GM21423 (cell line): ENCODE results near the gene SASH1.

ENCODE experiments used
- ATAC-seq: cut with Tn5 transposase; IDR thresholded peaks from one replicate; pipeline ENCODE4 v1.9.1; 2021; ENCODE audit warnings: mild to moderate bottlenecking, moderate library complexity; ENCODE audit not compliant: unreplicated experiment

SASH1 gene

DNA sequence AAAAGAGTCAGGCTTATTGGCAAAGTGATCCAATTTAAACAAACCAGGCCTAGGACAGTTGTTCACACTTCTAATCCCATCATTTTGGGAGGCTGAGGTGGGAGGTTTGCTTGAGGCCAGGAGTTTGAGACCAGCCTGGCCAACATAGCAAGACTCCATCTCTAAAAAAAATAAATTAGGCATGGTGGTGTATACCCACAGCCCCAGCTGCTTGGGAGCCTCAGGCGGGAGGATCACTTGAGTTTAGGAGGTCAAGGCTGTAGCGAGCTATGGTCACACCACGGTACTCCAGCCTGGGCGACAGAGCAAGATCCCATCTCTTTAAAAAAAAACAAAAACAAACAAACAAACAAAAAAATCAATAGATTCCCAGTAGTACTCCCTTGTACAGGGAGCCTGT lies 86.8 kb downstream of the SASH1 start:
- ATAC-seq, result no peak

DNA sequence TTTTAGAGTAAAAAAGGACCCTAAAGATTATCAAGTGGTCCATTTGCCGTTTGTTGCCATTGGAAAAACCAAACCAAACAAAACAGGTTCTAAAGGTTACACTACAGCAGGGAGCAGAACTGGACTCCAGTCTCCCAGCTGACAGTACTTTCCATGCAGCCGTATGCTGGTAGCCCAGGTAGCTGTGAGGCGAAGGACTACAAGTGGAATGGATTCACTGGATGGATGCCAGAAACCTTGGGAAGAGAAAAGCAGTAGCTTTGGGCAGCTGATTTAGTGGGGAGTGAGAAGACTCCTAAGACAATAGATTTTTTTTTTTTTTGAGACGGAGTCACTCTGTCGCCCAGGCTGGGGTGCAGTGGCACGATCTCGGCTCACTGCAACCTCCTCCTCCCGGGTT lies 88.3 kb downstream of the SASH1 start:
- no peak for ATAC-seq

DNA sequence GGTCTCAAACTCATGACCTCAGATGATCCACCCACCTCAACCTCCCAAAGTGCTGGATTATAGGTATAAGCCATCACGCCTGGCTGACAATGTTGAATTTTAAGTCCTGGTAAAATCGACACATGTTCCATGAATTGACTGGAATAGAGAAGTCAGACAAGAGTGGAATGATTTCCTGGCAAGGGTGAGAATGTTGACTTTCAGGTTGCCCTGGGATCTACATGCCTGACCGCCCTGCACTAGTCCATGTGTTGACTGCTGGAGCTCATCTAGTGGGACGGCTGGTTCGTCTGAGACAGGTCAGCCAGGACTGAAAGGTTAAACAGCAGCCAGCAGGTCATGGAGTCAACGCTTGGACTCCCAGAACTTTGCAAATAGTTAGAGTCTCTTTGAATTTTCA lies 88.8 kb downstream of the SASH1 start:
- no peak for ATAC-seq

DNA sequence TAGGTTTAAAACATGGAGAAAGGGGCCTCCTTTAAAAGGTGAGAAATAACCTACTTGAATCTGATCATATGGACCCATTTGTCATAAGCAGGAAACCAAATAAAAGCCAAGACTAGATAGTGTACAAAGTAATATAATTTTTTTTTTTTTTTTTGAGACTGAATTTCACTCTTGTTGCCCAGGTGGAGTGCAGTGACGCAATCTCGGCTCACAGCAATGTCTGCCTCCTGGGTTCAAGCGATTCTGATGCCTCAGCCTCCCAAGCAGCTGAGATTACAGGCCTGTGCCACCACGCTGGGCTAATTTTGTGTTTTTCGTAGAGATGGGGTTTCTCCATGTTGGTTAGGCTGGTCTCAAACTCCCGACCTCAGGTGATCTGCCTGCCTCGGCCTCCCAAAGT lies 89.2 kb downstream of the SASH1 start:
- no peak for ATAC-seq

DNA sequence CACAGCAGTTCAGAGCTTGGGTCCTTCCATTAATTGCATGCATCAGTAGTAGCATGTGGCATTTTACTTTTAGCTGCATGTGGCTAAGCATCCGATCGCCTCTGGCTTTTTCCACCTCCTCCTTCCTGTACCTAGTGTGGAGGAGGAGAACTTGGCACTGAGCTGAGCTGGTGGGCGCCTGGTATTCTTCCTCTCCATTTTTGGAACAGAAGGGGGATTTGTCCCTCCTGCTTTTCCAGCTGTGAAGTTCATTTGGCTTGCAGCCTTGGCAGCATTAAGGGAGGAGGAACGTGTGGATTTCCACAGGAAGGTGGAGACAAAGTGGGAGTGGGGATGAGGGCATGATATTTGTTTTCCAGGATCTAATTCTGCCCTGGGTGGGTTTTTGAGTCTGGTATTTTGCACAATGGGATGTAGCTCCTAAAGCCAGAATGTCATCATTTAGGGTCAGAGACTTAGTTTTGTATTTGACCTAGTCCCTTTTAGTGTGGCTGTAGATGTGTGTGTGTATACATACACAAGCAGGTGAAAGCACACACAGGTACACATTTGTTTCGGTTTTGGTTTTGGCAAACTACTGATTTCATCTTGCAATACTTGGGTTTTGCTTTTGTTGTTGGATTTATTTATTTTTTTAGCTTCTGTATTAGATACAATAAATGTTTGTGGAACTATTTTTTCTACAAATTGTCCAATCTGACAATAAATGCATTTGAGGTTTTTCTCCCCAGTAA lies 90.0 kb downstream of the SASH1 start:
- ATAC-seq, result no peak

DNA sequence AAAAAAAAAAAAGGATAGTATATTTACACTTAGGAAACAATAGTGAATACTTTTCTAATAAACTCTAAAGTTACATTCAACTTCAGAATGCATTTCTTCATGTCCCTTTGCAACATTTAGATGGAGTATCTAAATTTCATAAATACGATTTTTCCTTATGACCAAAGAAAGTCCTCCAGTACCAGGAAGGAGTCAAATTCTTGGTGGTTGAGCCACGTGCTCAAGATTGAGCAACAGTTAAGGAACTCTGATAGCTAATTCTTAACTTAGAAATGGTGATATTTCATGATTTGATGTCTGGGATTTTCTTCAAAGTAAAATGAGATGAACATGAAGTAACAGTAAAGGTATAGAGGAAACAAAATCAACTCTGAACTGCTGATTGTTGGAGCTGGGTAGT lies 92.7 kb downstream of the SASH1 start:
- no peak for ATAC-seq

DNA sequence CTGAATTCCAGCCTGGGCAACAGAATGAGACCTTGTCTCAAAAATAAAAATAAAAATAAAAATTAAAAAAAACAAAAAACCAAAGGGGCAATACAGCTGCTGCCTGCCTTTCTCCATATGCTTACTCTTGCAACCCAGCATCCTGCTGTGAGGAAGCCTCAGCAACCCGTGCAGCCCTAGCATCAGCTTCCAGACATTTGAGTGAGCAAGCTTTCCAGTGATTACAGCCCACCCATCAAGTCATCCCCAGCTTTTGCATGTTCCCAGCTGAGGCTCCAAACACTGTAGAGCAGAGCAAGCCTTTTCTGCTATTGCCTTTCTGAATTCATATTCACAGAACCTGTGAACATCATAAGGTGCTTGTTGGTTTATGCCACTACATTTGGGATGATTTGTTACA lies 93.8 kb downstream of the SASH1 start:
- no peak for ATAC-seq

DNA sequence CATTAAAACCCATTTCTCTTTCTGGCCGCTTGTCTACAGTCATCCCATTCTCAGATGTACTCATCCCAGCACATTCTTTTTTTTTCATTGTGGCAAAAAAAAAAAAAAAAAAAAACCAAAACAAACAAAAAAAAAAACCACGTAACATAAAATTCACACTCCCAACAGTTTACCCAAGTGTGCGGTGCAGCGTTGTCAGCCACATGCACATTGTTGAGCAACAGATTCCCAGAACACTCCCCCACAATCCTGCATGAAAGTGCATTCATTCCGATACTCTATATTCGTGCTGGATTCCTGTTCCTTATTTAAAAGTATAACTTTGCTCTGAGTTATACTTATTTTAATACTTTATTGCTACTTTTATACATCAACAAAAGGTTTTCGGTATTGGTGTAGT lies 96.0 kb downstream of the SASH1 start:
- ATAC-seq, result no peak

DNA sequence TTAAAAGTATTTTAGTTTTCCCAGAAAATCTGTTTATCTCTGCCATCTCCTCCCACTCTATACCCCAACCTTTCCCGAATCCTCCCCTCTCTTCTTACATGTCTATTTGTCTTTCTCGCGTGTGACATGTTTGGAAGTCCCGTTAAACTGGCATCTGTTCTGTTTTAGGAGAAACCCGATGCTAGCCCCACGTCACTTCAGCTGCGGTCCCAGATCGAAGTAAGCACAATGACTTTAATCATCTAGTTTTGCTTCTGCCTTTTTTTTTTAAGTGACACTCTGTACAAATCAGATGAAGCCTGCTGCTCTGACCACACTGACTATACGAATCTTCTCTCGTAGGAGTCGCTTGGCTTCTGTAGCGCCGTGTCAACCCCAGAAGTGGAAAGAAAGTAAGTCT lies 97.4 kb downstream of the SASH1 start:
- ATAC-seq, result no peak

DNA sequence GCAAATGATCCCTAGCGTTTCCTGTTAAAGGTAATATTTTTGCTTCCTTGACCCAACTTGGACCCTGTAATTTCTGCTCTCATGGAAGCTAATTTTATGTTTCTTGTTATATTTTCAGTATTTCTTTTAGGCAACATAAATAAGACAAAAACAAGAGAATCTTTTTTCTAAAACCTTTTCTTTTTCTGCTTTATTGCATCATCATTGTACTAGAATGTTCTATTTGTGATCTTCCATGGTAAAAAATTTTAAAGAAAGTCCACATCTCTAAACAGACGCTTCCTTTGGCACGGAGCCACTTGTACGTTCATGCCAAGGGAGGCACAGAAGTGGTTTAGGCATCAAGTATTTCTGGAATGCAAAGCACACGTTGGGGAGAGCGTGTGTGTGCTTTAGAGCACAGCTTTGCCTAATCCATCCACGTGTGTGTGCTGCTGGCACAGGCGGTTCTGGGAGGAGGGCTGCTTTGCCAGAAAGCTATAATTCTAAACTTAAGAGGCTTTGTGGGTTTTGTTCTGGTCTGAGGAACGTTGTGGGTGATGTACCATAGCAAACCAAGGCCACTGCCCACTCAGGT lies 98.3 kb downstream of the SASH1 start:
- peak; percentile 9 for ATAC-seq

DNA sequence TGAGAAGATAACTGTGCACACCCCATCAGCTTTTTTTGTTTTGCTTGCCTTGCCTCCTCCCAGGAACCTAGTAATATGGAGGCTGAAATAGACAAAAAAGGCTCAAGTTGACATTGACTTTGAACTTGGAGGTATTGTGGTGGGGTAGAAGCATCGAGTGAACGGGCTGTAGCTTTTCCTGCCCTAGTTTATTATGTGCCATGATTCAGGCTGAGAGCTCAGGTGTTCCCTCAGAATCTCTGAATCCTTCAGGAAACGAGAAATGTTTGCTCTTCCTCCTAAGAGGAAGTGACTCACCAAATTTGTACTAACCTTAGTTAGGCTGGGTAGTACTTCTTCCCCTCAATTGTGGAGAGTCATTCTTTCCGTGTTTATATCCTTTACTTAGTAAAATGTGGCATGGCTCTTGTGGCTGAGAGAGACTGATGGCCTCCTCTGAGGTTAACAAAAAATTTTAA lies 98.8 kb downstream of the SASH1 start:
- ATAC-seq, result peak; percentile 71

DNA sequence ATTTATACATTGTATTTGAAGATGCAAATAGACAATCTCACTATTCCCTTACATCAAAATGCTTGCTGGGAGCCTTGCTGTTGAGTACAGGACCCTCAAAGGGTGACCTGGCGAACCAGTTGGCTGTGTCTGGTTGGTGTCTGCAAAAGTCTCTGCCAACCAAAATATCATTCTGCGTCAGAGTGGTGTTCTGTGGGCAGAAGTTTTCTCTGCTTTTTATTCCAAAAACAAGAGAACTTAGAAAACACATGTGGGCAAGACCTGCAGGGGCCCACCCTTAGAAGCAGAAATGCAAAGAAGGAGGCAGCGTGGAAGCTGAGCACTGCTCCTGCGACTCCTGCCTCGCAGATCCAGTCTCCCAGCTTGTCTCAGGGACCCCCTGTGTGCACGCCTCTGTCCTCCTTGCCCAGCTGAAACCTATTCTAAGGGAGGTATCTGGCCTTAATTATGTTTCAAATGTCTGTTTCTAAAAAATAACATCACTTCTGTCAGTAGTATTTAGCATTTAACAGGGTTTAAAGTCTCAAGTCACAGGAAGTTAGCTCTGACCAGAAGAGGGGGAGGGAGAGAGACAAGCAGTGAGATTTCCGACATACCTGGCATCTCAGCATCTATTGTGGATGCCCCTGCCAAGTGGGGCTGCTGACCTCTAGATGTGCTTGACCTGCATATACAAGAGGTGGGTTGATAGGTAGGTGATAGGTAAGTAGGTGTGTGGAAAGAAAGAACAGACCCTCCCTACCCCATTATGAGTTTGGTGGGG lies 101.3 kb downstream of the SASH1 start:
- ATAC-seq, result no peak

DNA sequence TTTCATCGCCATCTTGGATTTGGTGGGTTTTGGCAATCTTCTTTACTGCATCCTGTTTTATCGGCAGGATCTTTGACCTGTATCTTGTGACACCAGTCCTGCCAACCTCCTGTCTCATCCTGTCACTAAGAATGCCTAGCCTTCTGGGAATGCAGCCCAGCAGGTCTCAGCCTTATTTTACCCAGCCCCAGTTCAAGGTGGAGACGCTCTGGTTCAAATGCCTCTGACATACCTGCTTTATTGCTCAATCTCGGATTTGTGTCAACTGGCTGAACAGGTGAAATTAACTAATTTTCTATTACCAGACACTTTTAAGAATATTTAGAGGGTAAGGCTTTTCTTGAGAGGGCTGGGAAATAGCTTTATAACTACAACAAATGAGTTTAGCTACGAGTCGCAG lies 102.5 kb downstream of the SASH1 start:
- no peak for ATAC-seq

DNA sequence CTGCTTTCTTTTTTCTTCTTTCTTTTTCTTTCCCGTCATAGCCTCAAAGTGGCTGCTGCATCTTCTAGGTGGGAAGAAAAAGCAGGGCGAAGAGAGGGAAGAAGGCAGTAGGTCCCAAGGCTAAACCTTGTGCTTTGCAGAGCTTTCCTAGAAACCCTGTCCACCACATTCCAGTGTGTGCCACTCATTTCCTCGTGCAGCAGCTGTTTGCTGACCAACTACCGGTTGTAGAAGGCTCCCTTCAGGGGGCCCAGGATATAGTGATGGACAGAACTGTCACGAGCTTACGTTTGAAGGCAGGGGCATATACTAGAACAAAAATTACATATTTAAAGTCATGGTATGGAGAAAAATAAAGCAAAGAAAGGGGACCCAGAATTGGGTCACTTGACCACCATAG lies 103.0 kb downstream of the SASH1 start:
- no peak for ATAC-seq

DNA sequence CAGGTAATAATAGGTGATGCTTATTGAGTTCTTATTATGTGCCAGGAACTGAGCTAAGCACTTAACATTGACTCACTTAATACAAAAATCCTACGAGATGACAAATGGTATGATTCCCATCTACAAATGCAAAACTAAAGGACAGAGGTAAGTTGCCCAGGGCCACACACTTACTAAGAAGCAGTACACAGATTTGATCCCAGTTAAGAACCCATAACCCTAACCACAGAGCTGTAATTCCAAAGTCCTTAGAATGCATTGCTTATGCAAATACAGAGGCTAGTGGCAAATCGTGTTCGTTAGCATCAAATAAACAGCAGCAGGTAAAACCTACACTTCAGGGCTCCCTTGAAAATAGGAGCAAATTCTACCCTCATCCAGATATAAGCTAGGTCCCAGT lies 104.0 kb downstream of the SASH1 start:
- ATAC-seq, result no peak

DNA sequence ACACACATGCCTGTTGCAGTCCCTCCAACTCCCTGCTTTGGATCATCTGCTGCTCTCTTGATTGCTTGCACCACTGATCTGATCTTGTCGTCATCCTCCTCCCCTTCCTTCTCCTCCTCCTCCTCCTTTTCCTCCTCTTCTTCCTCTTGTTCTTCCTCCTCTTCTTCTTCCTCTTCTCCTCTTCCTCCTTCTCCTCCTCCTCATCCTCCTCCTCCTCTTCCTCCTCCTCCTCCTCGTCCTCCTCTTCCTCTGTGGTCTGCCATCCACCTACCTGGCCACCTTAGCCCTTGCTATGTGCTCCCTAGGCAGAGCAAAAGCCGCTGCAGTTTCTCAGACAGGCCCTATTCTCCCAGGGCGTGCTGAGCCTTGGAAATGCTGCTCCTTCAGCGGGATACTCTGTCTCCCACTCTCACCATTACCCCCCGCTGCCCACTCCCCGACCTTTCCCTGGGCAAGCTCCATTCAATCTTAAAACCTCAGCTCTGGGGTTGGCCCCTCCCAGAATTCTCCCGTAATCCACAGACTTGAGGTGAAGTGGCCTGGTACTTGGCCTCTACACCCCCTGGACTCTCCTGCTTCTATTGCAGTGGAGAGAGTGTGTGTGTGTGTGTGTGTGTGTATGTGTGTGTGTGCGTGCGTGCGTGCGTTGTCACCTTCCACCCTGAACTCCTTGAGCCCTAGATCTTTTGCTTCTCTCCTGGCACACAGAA lies 105.0 kb downstream of the SASH1 start:
- no peak for ATAC-seq

DNA sequence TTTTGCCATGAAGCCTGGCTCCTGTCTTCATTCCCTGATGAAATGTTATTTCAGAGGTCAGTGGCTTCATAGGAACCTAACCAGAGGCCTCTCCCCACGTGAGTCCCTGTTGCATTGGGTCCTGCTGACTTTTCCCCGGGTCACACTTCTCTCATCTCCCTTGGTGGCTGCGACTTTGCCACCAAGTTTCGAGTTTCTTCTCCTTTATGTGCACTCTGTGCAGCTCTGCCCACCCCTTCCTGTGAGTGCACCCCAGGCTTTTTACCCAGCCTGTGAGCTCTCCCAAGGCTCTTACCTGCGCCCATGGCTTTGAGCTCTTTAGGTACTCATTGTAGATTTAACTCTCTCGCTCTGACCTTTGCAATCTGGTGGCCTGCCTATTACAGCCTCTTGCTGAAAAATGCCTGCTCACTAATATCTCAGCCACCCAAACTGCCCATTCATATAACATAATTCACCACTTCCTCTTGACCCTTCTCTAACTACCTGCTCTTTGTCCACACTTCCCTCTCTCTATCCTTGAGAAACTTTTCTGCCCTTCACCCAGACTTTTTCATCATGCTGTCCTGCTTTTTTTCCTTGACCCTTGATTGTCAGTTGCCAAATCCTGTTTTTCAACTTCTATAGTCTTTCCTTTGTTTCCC lies 105.9 kb downstream of the SASH1 start:
- no peak for ATAC-seq

DNA sequence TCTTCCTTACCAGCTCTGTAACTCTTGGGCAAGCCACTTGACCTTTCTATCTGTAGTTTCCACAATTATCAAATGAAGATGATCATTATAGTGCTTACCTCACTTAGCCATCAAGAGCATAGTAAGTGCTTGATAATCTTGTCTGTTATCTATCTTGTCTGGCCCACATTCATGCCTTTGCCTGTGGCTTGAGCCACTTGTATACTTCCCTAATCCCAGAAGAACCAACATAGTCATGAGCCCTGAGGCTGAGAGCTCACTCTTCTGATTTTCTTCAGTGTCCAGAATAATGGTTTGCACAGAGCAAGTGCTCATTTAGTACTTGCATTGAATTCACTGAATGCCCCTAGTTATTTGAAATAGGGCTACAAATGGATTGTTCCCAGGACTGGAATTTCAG lies 108.2 kb downstream of the SASH1 start:
- ATAC-seq, result no peak

DNA sequence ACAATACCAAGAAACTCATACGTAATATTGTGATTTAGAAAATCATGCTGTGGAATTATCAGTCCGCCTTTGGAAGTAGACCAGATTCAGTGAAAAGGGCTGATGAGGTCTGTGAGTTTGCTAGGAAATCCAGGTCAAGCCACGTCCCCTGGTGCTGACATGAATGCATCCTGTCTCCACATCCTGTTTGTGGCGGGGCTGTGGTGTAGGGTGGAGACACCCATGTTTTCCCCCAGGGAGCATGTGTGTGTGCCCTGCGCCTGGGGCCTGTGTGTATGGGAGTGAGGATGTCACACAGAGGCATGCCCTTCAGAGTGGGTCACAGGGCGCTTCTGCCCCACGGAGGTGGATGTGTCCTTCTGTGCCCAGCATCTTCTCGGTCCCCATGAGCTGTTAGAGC lies 109.1 kb downstream of the SASH1 start:
- no peak for ATAC-seq

DNA sequence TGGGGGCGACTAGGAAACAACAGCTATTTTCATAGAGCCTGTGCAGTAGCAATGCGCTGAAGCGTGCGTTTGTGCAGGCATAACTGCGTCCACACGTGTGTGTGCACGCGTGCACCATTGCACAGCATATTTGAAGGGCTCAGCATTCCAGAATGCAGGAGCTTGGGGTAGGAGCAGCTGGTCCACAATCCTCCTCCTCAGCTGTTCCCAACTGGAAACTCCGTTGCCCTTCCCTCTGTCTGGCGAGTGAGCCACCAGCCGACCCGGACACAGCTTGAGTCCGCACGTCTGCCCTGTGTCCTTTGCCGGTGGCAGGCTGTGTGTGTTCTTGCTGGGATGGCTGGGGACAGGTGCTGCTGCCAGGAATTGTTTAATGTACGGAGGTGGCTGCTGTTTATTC lies 110.2 kb downstream of the SASH1 start:
- ATAC-seq, result no peak

DNA sequence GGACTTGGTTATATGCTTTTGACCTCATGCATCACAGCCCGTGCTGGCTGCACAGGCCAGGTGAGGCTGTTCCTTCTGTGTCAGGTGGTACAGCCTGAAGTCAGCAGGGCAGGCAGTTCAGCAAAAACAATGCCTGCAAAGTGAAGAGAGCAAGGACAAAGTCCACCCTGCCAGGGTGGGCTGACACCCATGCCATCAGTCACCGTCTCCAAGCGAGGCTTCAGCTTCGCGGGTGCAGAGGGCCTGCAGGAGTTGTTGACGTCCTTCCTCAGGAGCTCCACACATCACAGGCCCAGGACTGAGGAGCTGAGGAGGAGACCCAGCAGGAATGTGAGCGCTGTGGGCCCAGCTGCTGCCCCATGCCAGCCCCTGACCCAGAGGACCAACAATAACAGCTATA lies 111.3 kb downstream of the SASH1 start:
- no peak for ATAC-seq
